Measurements from ENCODE around the gene TMEM117. TPM values are rescaled to one million over a fixed set of nuclear protein-coding genes. Genes with fewer than 3 reads are reported as not detected.

Gene TMEM117
- total and polyA plus RNA-seq, 2 donors (not counting 3 experiments of a cell fraction or from before 2014, with no cell fraction given): 1.2 to 3.8 TPM

- no peak overlapping the region for H3K4me2 ChIP-seq (ENCODE audit: insufficient read depth, low read length)
- intact Hi-C loops (cut with micrococcal nuclease) (no loop called here), dilution Hi-C loops (cut with MboI; ENCODE audit: extremely low pct_ligation_motif_present, low sequenced_read_pairs) (no loop called here)
- H3K4me3 ChIP-seq (replicated peaks in 1 of 3; ENCODE audit: insufficient read depth in 1 of 3, low read depth in 1 of 3, low read length in 3 of 3): no peak overlapping the region
- DNase-seq (ENCODE audit: low read depth, low spot score): no peak
- POLR2A ChIA-PET: no interaction called here
- CTCF ChIA-PET: no interaction called here
- no peaks in the 10 kb centered on the region for H3K27me3 ChIP-seq (ENCODE audit: control insufficient read depth in 2 of 2, insufficient read depth in 2 of 2, low read length in 2 of 2)
- no peaks in the 10 kb centered on the region for H3K79me2 ChIP-seq (ENCODE audit: control insufficient read depth, insufficient read depth, low read length)
- no peaks in the 10 kb centered on the region for H3K4me1 ChIP-seq (ENCODE audit: control insufficient read depth, extremely low read depth, insufficient read depth, low read length)
- no peaks in the 10 kb centered on the region for H3K9me3 ChIP-seq (replicated peaks; ENCODE audit: control insufficient read depth, insufficient read depth, low read length)
- no peak for TF ChIP-seq MAX (IDR thresholded peaks at IDR 0.05; ENCODE audit: insufficient read depth, insufficient read length)
- no peak for TF ChIP-seq POLR2AphosphoS5 (IDR thresholded peaks at IDR 0.05; ENCODE audit: insufficient read depth, low read depth, low read length)
- no peak for TF ChIP-seq MYC (IDR thresholded peaks at IDR 0.05; ENCODE audit: low read depth, low read length)
- no peak for TF ChIP-seq CTCF (IDR thresholded peaks at IDR 0.05; ENCODE audit: extremely low read depth in 1 of 2, insufficient read depth in 1 of 2, low read depth in 1 of 2, low read length in 2 of 2)
- TF ChIP-seq JUN (IDR thresholded peaks at IDR 0.05; ENCODE audit: borderline replicate concordance, insufficient read depth, insufficient read length, low read depth): no peak
- no peak for TF ChIP-seq FOS (IDR thresholded peaks at IDR 0.05; ENCODE audit: borderline replicate concordance, insufficient read depth, low read length)
- no peak for TF ChIP-seq EZH2 (IDR thresholded peaks at IDR 0.05; ENCODE audit: borderline replicate concordance, low read depth, low read length, severe bottlenecking)
- no peak for TF ChIP-seq POLR2A (IDR thresholded peaks at IDR 0.05; ENCODE audit: low read depth, low read length)
- TF ChIP-seq GATA2 (IDR thresholded peaks at IDR 0.05; ENCODE audit: insufficient read depth, insufficient read length, low read depth, low read length): no peak
- no peak overlapping the region for H2AFZ ChIP-seq (ENCODE audit: low read depth, low read length)
- no peak overlapping the region for H3K9ac ChIP-seq (replicated peaks; ENCODE audit: extremely low read depth, insufficient read depth, low read length)
- no TSS peak for BruUV-seq (replicated peaks)
- no peaks in the 10 kb centered on the region for H3K36me3 ChIP-seq (ENCODE audit: control insufficient read depth in 2 of 2, extremely low read depth in 1 of 2, insufficient read depth in 2 of 2, low read length in 2 of 2)
- H3K9me1 ChIP-seq (replicated peaks; ENCODE audit: control insufficient read depth, extremely low read depth, insufficient read depth, low read length): no peaks in the 10 kb centered on the region
- H3K27ac ChIP-seq (ENCODE audit: insufficient read depth, low read depth, low read length): no peak overlapping the region
- FAIRE-seq: no peak
- no peaks in the 10 kb centered on the region for H4K20me1 ChIP-seq (replicated peaks; ENCODE audit: control insufficient read depth, extremely low read depth, insufficient read depth, low read length)
These were observed 324.0 kb downstream of the TMEM117 start for GRCh38 chr12:44159862-44160261.

Measured in endothelial cell of umbilical vein (primary cell).